Rectal smooth muscle tissue (tissue), 1 donor: ENCODE data around the gene PATZ1.

Experiments used
- H3K27ac ChIP-seq: one replicate; pipeline ENCODE4 v1.7.0; 2013; ENCODE audit warnings: low read depth, low read length, inconsistent platforms
- H3K27me3 ChIP-seq: one replicate; pipeline ENCODE4 v1.7.0; 2013; ENCODE audit warnings: low read length; ENCODE audit not compliant: control insufficient read depth, insufficient read depth
- H3K36me3 ChIP-seq: one replicate; pipeline ENCODE4 v1.7.0; 2013; ENCODE audit warnings: low read length; ENCODE audit not compliant: control insufficient read depth, insufficient read depth
- H3K4me1 ChIP-seq: one replicate; pipeline ENCODE4 v1.7.0; 2013; ENCODE audit warnings: low read length; ENCODE audit not compliant: control insufficient read depth, insufficient read depth
- H3K4me3 ChIP-seq: one replicate; pipeline ENCODE4 v1.7.0; 2013; ENCODE audit warnings: low read length
- H3K9ac ChIP-seq: one replicate; pipeline ENCODE4 v1.7.0; 2013; ENCODE audit warnings: low read length

Gene PATZ1

GRCh38 chr22:31295831-31296657 is 50.1 kb downstream of the PATZ1 start:
- Histone ChIP-seq H3K4me3 (no peak overlapping the region), H3K27ac (peak overlapping the region; percentile 64), H3K36me3 (no peaks in the 10 kb centered on the region), H3K4me1 (peaks cover 22% of the 10 kb centered on the region), H3K9ac (no peak overlapping the region), H3K27me3 (no peaks in the 10 kb centered on the region)

GRCh38 chr22:31295360-31295759 is 50.8 kb downstream of the PATZ1 start:
- H3K27me3 ChIP-seq, result no peaks in the 10 kb centered on the region
- no peak overlapping the region for H3K9ac ChIP-seq
- H3K27ac ChIP-seq, result no peak overlapping the region
- no peaks in the 10 kb centered on the region for H3K36me3 ChIP-seq
- H3K4me3 ChIP-seq, result no peak overlapping the region
- peaks cover 22% of the 10 kb centered on the region for H3K4me1 ChIP-seq

GRCh38 chr22:31292236-31292989 is 53.7 kb downstream of the PATZ1 start, which contains the start of gene PIK3IP1:
Gene PIK3IP1, minus strand, starts transcription at chr22:31292488. Its CDS starts 144 bp downstream, at chr22:31292344.
- Histone ChIP-seq H3K9ac (peak within 1 kb of the TSS; percentile 89), H3K36me3 (peaks cover 10% of the 10 kb centered on the region), H3K4me1 (peaks cover 36% of the 10 kb centered on the region), H3K4me3 (peak within 1 kb of the TSS; percentile 81), H3K27me3 (no peaks in the 10 kb centered on the region), H3K27ac (peak within 1 kb of the TSS; percentile 83)

- peaks cover 10% of the 10 kb centered on the region for H3K36me3 ChIP-seq
- H3K4me1 ChIP-seq, result peaks cover 35% of the 10 kb centered on the region
- H3K27ac ChIP-seq, result peak overlapping the region; percentile 83
- no peaks in the 10 kb centered on the region for H3K27me3 ChIP-seq
- H3K9ac ChIP-seq, result peak overlapping the region; percentile 89
- H3K4me3 ChIP-seq, result peak overlapping the region; percentile 81
Observed at GRCh38 chr22:31291481-31292235, 54.5 kb downstream of the PATZ1 start.

GRCh38 chr22:31290494-31291471 is 55.4 kb downstream of the PATZ1 start:
- H3K9ac ChIP-seq, result peak overlapping the region; percentile 69
- H3K36me3 ChIP-seq, result peaks cover 15% of the 10 kb centered on the region
- H3K27me3 ChIP-seq, result no peaks in the 10 kb centered on the region
- H3K4me3 ChIP-seq, result peak overlapping the region; percentile 81
- peak overlapping the region; percentile 83 for H3K27ac ChIP-seq
- peaks cover 29% of the 10 kb centered on the region for H3K4me1 ChIP-seq

- Histone ChIP-seq H3K36me3 (peaks cover 21% of the 10 kb centered on the region), H3K27ac (peak overlapping the region; percentile 83), H3K4me3 (peak overlapping the region; percentile 72), H3K4me1 (peaks cover 24% of the 10 kb centered on the region), H3K27me3 (no peaks in the 10 kb centered on the region), H3K9ac (peak overlapping the region; percentile 25)
Observed at GRCh38 chr22:31289344-31289743, 56.8 kb downstream of the PATZ1 start.

- H3K36me3 ChIP-seq, result peaks cover 24% of the 10 kb centered on the region
- H3K9ac ChIP-seq, result no peak overlapping the region
- peak overlapping the region; percentile 72 for H3K4me3 ChIP-seq
- H3K27ac ChIP-seq, result no peak overlapping the region
- peaks cover 20% of the 10 kb centered on the region for H3K4me1 ChIP-seq
- H3K27me3 ChIP-seq, result no peaks in the 10 kb centered on the region
Observed at GRCh38 chr22:31288496-31289240, 57.5 kb downstream of the PATZ1 start.

- Histone ChIP-seq H3K27ac (no peak overlapping the region), H3K36me3 (peaks cover 28% of the 10 kb centered on the region), H3K27me3 (no peaks in the 10 kb centered on the region), H3K4me1 (peaks cover 16% of the 10 kb centered on the region), H3K4me3 (no peak overlapping the region), H3K9ac (no peak overlapping the region)
Observed at GRCh38 chr22:31287818-31288495, 58.2 kb downstream of the PATZ1 start.

- H3K9ac ChIP-seq, result no peak overlapping the region
Observed at GRCh38 chr22:31286360-31287255, 59.5 kb downstream of the PATZ1 start.

More at GRCh38 chr22:31286360-31287255, 59.5 kb downstream of the PATZ1 start:
- no peak overlapping the region for H3K4me3 ChIP-seq
- no peaks in the 10 kb centered on the region for H3K27me3 ChIP-seq
- peaks cover 14% of the 10 kb centered on the region for H3K4me1 ChIP-seq
- peak overlapping the region; percentile 38 for H3K27ac ChIP-seq
- peaks cover 41% of the 10 kb centered on the region for H3K36me3 ChIP-seq
